A673 (cell line): ENCODE data around the gene PAQR9. TPM values are rescaled to one million over a fixed set of nuclear protein-coding genes. Genes with fewer than 3 reads are reported as not detected.

ENCODE experiments used
- BruUV-seq: library from RNA; stranded (reverse); fragments of 400-500 nt; replicated peaks from 2 replicates; lab custom pipeline; 2021; lab: Mats Ljungman, UMichigan
- CTCF ChIA-PET: fragments of 300-600 bp; sonication (Branson Sonifier 250); formaldehyde crosslinking; loops from one replicate; lab custom pipeline; 2022; ENCODE audit warnings: antibody characterized with exemption; lab: Charles Lee
- POLR2A ChIA-PET: fragments of 300-600 bp; sonication (Branson Sonifier 250); formaldehyde crosslinking; loops from one replicate; lab custom pipeline; 2022; ENCODE audit warnings: antibody characterized with exemption; ENCODE audit not compliant: low non-redundant PET; lab: Charles Lee
- DNase-seq: peaks from one replicate; pipeline ENCODE4 v3.0.0-alpha.2; 2015; ENCODE audit warnings: low spot score
- H3K27ac ChIP-seq: fragments of 200-600 bp; sonication (generic); 2 replicates; pipeline ENCODE4 v1.5.1; 2016; ENCODE audit warnings: mixed run types, low read depth, mild to moderate bottlenecking, mixed read lengths, antibody characterized with exemption, low read length; ENCODE audit not compliant: poor library complexity, severe bottlenecking
- H3K27me3 ChIP-seq: fragments of 200-600 bp; sonication (generic); replicated peaks from 2 replicates; pipeline ENCODE4 v1.6.1; 2017; ENCODE audit warnings: mixed run types, low read depth, mild to moderate bottlenecking, mixed read lengths, antibody characterized with exemption, low read length; ENCODE audit not compliant: insufficient read depth, poor library complexity
- H3K36me3 ChIP-seq: fragments of 200-600 bp; sonication (generic); 2 replicates; pipeline ENCODE4 v1.6.1; 2016; ENCODE audit warnings: mixed run types, mild to moderate bottlenecking, mixed read lengths, antibody characterized with exemption, low read length; ENCODE audit not compliant: insufficient read depth, poor library complexity, severe bottlenecking
- H3K4me1 ChIP-seq: fragments of 200-600 bp; sonication (generic); 2 replicates; pipeline ENCODE4 v1.6.1; 2017; ENCODE audit warnings: mixed run types, mild to moderate bottlenecking, mixed read lengths, antibody characterized with exemption, low read length; ENCODE audit not compliant: insufficient read depth, poor library complexity, severe bottlenecking
- H3K4me3 ChIP-seq: fragments of 200-600 bp; sonication (generic); 2 replicates; pipeline ENCODE4 v1.5.1; 2016; ENCODE audit warnings: low read depth, mixed run types, mild to moderate bottlenecking, mixed read lengths, low read length; ENCODE audit not compliant: poor library complexity, severe bottlenecking
- H3K9me3 ChIP-seq: fragments of 200-600 bp; sonication (generic); 2 replicates; pipeline ENCODE4 v1.6.1; 2016; ENCODE audit warnings: mixed run types, low read depth, mild to moderate bottlenecking, mixed read lengths, antibody characterized with exemption, low read length; ENCODE audit not compliant: poor library complexity, severe bottlenecking
- CTCF ChIP-seq: fragments of 300-800, 200-600 bp; sonication (generic); conservative IDR thresholded peaks from 2 replicates; pipeline ENCODE4 v1.5.1; 2017; ENCODE audit warnings: low read depth, mild to moderate bottlenecking, antibody characterized with exemption, low read length, moderate library complexity, mixed read lengths
- EZH2 ChIP-seq: fragments of 200-600 bp; sonication (generic); IDR thresholded peaks from 2 replicates; pipeline ENCODE4 v1.6.1; 2017; ENCODE audit warnings: borderline replicate concordance, low read depth, mild to moderate bottlenecking, mixed read lengths, antibody characterized with exemption, low read length; ENCODE audit not compliant: poor library complexity, severe bottlenecking
- intact Hi-C: fragments of 100-400 bp; cut with micrococcal nuclease; formaldehyde crosslinking; loops from one replicate; pipeline ENCODE4 v1.10.0; 2022; ENCODE audit not compliant: unreplicated experiment
- total RNA-seq: library from RNA; stranded (reverse); gene quantifications from 2 replicates; pipeline ENCODE4 v1.2.3, GENCODE V29; 2021

Gene PAQR9
- total RNA-seq, 1 experiment from 2014 or later, result 0.19 TPM

GRCh38 chr3:142930463-142930862 lies 33.0 kb downstream of the PAQR9 start:
- no TSS peak for BruUV-seq
- no peaks in the 10 kb centered on the region for H3K36me3 ChIP-seq
- DNase-seq, result no peak
- no peaks in the 10 kb centered on the region for H3K9me3 ChIP-seq
- no peaks in the 10 kb centered on the region for H3K27me3 ChIP-seq
- no peak overlapping the region for H3K4me3 ChIP-seq
- CTCF ChIA-PET, result interaction anchor here (0.6 kb wide), 1 partner anchor 496 kb away, joined by 7 read pairs; no protein-coding TSS in a partner anchor
- intact Hi-C loops, result no loop called here
- POLR2A ChIA-PET, result no interaction called here
- TF ChIP-seq CTCF (no peak), EZH2 (no peak)
- H3K27ac ChIP-seq, result no peak overlapping the region
- no peaks in the 10 kb centered on the region for H3K4me1 ChIP-seq

GRCh38 chr3:142929890-142930289 lies 33.6 kb downstream of the PAQR9 start:
- intact Hi-C loops, result no loop called here
- no peaks in the 10 kb centered on the region for H3K36me3 ChIP-seq
- no TSS peak for BruUV-seq
- ChIA-PET POLR2A (no interaction called here), CTCF (no interaction called here)
- no peak overlapping the region for H3K4me3 ChIP-seq
- H3K4me1 ChIP-seq, result no peaks in the 10 kb centered on the region
- no peak for DNase-seq
- no peaks in the 10 kb centered on the region for H3K9me3 ChIP-seq
- H3K27me3 ChIP-seq, result no peaks in the 10 kb centered on the region
- H3K27ac ChIP-seq, result no peak overlapping the region
- TF ChIP-seq CTCF, result no peak
- no peak for TF ChIP-seq EZH2

- BruUV-seq, result no TSS peak
Measured at GRCh38 chr3:142929109-142929508, 34.4 kb downstream of the PAQR9 start.

More at GRCh38 chr3:142929109-142929508, 34.4 kb downstream of the PAQR9 start:
- Histone ChIP-seq H3K27ac (no peak overlapping the region), H3K9me3 (no peaks in the 10 kb centered on the region), H3K4me1 (no peaks in the 10 kb centered on the region), H3K27me3 (no peaks in the 10 kb centered on the region), H3K4me3 (no peak overlapping the region), H3K36me3 (no peaks in the 10 kb centered on the region)
- ChIA-PET POLR2A (no interaction called here), CTCF (no interaction called here)
- intact Hi-C loops, result no loop called here
- peak; percentile 38 for DNase-seq
- TF ChIP-seq CTCF, result peak; percentile 50; the same call in 1 of the 2 replicates
- no peak for TF ChIP-seq EZH2
